OCI-LY1 (cell line): Measurements from ENCODE around the gene FOXE3.
"Not testable (repeated sequence)": the region's sequence is repeated elsewhere in the genome, so short reads cannot be mapped to it uniquely, and the experiment has no call there.

Source experiments
- EZH2 ChIP-seq: fragments of 200-600 bp; sonication (generic), shearing (Covaris generic); IDR thresholded peaks from 2 replicates; pipeline ENCODE4 v1.8.0; 2017; ENCODE audit warnings: borderline replicate concordance, mixed run types, mild to moderate bottlenecking, antibody characterized with exemption, low read length, moderate library complexity, mixed read lengths
- TF ChIP-seq, protein P1 (sequence below): fragments of 200-600 bp; sonication (generic), shearing (Covaris generic); IDR thresholded peaks from 2 replicates; pipeline ENCODE4 v1.5.1; 2017; ENCODE audit warnings: mild to moderate bottlenecking, antibody characterized with exemption, low read length, moderate library complexity, mixed read lengths

DNA sequence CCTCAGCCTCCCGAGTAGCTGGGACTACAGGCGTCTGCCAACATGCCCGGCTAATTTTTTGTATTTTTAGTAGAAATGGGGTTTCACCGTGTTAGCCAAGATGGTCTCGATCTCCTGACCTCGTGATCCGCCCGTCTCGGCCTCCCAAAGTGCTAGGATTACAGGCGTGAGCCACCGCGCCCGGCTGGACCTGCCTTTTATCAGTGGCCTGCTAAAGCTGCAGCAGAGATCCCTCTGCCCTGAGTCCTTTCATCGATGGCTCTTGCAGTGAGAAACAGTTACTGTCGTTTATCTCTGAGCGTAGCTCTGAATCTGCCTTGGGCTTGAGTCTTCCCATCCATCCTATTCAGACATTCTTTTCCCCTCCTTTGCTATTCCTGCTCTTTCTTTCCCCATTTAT lies 41.5 kb downstream of the FOXE3 start:
- TF ChIP-seq, protein P1, sequence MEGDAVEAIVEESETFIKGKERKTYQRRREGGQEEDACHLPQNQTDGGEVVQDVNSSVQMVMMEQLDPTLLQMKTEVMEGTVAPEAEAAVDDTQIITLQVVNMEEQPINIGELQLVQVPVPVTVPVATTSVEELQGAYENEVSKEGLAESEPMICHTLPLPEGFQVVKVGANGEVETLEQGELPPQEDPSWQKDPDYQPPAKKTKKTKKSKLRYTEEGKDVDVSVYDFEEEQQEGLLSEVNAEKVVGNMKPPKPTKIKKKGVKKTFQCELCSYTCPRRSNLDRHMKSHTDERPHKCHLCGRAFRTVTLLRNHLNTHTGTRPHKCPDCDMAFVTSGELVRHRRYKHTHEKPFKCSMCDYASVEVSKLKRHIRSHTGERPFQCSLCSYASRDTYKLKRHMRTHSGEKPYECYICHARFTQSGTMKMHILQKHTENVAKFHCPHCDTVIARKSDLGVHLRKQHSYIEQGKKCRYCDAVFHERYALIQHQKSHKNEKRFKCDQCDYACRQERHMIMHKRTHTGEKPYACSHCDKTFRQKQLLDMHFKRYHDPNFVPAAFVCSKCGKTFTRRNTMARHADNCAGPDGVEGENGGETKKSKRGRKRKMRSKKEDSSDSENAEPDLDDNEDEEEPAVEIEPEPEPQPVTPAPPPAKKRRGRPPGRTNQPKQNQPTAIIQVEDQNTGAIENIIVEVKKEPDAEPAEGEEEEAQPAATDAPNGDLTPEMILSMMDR: not testable (repeated sequence)
- not testable (repeated sequence) for TF ChIP-seq EZH2
